ENCODE results near the gene COL8A2.
"Not testable (repeated sequence)": the region's sequence is repeated elsewhere in the genome, so short reads cannot be mapped to it uniquely, and the experiment has no call there.

Gene COL8A2

DNA sequence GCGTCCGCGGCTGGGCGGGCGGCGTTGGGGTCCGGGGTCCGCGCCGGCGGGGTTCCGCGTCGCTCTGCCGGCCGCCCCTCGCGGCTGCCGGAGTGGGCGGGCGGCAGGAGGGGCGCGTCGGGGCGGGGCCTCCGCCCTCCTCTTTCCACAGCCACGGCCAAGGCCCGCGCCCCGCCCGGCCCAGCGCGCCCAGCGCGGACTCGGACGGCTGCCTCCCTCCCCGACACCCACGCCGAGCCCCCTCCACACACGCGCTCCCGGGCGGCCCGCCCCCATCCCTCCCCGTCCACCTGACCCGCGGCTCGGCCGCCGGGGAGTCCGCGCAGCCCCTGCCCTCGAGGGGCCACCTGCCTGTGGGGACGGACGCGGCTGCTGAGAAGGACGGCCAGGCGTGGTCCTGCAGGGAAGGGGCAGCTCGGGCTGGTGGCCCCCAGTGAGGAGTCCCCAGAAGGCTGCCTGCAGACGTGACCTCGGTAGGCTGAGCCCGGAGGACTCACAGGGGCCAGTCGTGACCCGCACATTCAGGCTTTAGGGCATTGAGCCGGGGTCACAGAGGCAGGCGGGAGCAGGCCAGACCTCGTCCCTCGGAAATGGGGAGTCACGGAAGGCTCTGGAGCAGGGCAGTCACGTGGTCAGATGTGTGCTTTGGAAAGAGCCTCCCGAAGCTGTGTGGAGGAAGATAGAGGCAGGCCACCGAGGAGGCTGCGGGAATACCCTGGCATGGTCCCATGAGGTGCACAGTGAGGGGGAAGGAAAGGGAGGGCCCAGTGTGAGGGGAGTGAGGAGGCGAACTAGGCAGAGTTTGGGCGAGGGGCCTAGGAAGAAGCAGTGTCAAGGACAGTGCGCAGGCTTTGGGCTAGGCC lies at the start of gene COL8A2:
Gene COL8A2 (minus strand): TSS at position 94 of the 863 bp plus-strand sequence. CDS start 24,980 bp downstream, outside the sequence.
- peak in 2 of 56 donors; percentile 23 to 25 for DNase-seq

DNA sequence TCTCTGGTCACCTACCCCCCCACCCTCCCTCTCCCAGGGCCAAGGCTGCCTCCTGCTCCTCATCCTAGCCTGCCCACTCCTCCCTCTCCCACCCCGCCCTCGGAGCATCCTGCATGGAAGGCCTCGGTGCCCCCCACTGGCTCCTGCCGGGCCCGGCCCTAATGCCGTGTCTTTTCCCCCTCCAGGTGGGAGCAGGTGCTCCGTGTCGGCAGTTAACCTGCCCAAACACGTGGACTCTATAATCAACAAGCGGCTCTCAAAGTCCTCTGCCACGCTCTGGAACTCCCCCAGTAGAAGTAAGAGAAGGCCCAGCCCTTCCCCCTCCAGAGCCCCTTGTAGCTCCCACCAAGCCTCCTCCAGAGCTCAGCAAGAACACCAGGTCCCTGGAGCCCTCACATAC lies 49.7 kb upstream of the COL8A2 start:
- DNase-seq, result no peak

DNA sequence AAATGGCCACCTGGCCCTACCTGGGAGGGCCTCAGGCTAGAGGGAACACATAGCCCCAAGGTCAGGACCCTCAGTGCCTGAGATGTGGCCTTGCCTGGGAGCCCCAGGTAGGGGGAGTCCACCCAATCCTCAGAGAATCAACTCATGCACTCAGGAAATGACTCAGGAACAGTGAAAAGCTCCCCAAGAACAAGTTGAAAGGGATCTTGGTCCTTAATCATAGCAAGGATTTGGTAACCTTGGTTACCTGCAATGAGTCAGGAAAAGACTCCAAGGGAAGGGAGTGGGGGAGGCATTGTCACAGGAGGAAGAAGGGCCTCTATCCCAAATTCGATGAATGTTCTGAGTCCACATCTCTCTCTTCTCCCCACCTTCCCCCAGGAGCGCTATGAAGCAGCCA lies 48.0 kb upstream of the COL8A2 start:
- DNase-seq, result peak in 5 of 56 donors; percentile 15 to 61 (median 43)

DNA sequence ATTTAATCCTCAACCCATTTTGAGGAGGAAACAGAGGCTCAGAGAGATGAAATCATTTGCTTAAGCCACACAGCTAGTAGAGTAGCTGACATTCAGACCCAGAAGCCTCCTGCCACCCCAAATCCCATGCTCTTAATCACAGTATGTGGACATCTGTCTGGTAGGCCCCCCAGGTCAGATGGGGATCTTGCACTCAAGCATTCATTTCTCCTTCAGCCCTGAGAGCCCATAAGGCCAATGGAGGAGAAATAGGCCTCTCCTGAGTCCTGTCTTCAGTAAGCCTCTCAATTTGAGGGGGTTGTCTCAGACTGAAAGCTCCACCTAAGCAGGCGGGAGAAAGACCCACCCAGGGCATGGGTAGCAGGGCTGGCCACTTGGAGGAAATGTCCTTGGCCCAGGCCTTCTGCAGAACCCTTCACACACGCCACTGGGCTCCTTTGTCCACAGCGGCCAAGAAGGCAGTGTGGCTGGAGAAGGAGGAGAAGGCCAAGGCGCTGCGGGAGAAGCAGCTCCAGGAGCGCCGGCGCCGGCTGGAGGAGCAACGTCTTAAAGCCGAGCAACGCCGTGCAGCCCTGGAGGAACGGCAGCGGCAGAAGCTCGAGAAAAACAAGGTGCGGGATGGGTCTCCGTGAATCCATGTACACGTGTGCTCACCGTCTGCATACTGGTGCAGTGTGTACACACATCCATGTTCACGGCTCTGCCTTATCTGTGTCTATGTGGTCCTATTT lies 47.2 kb upstream of the COL8A2 start:
- DNase-seq, result no peak

DNA sequence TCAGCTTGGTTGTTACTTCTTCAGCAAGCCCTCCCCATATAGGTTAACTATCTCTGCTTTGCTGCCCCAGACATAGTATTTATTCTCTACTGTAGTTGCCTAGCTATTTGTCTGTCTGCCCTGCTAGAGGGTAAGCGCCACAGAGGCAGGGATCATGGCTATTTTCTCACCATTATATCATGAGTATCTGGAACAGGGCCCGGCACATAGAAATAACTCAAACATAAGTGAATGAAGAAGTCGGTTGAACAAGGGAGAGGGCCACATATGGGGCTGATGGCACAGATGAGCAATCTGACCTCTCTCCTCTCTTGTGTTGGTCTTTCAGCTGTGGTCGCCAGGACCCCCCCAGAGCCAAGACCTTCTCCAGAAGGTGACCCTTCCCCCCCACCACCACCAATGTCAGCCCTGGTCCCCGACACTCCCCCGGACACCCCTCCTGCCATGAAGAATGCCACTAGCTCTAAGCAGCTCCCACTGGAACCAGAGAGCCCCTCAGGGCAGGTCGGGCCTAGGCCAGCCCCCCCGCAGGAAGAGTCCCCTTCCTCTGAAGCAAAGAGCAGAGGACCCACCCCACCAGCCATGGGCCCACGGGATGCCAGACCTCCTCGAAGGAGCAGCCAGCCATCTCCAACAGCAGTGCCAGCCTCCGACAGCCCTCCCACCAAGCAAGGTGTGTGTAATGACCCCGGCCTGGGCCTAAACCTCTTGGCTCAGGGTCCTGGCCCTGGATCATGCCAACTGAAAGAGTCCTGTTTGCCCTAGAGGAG lies 45.8 kb upstream of the COL8A2 start:
- DNase-seq, result no peak

DNA sequence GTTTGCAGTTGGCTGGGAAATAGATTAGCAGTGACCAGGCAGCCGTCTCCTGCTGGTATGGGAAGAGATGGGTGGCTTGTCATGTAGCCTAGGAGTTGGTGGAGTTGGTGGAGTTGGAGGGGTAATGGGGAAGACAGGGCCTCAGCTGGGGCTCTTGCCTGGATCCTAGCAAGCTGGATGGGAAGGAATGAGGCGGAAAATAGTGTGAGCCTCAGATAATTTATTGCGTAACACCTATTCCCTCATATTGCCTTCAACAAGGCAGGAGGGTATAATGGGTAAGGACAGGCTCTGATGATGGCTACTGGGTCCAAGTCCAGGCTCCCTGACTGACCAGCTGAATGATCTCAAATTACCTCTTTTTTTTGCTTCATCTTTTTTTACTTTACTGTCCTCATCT lies 43.5 kb upstream of the COL8A2 start:
- no peak for DNase-seq

DNA sequence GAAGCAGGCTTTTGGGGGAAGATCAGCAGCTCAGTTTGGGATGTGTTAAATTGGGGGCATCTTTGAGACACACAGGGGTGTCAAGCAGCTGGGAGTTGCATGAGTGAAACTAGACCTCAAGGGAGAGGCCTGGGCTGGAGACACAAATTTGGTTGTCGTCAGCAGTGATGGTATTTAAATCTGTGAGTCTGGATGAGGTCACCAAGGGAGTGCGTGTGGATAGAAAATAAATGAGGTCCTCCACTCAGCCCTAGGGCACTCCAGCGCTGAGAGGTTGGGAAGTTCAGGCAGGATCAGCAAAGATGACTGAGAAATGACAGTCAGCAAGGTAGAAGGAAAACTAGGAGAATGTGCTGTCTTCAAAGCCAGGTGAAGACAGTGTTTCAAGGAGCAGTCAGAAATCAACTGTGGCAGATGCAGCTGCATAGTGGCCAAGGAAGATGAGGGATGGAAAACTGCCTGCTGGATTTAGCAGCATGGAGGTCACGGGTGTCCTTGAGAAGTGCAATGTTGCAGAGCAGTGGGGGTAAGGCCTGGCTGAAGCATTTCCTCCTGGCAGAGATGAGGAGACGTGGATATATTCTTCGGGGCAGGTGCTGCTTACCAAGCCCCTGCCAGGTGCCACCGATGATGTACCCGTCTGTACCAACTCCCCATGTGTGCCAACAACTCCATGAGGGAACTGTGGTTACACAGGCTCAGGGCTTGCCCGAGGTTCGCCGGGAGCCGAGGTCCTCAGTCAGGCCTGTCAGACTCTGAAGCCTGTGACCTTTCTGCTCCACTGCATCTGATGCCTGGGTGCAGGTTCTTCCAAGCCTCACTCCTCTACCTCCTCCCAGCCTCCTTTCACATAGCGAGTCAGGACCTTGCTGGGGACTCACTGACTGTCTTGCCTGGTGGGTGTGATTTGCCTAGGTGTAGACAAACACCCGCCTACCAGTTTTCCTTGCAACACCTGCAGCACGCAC lies 42.2 kb upstream of the COL8A2 start:
- peak in 2 of 56 donors; percentile 10 to 33 for DNase-seq

DNA sequence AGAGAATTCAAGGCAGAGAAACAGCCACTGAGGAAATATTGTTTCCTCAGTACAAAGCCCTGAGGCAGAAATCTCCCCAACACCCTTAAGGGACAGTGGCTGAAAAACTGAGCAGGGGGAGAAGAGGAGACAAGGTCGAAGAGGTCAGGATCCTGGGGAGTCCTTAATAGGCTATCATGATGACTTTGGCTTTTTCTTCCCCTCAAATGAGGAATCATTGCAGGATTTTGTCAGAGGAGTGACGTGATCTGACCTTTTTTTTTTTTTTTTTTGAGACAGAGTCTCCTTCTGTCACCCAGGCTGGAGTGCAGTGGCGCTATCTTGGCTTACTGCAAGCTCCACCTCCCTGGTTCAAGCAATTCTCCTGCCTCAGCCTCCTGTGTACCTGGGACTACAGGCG lies 41.1 kb upstream of the COL8A2 start:
- DNase-seq, result no peak

DNA sequence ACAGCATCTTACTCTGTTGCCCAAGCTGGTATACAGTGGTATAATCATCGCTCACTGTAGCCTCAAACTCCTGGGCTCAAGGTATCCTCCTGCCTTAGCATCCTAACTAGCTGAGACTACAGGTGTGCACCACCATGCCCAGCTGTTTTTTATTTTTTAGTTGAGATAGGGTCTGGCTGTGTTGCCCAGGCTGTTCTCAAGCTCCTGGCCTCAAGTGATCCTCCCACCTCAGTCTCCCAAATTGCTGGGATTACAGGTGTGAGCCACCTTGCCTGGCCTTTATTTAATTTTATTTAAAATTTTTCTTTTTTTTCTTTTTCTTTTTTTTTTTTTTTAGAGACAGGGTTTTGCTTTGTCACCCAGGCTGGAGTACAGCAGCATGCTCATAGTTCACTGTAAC lies 40.1 kb upstream of the COL8A2 start:
- no peak for DNase-seq

DNA sequence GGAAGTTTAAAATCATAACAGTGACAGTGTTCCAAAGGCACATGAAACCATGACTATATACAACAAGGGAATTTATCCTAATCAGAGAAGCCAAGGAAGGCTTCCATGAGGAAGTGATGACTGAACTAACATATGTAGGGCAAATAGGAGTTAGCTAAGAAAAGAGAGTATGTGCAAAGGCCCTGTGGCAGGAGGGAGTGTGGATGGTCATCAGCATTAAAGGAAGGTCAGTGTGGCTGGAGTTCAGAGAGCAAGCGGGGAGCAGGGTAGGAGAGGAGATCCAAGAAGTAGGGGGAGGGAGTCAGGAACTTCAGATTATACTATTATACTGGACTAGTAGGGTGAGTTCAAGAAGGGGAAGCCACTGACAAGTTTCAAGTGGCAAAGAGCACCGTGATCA lies 39.3 kb upstream of the COL8A2 start:
- no peak for DNase-seq

DNA sequence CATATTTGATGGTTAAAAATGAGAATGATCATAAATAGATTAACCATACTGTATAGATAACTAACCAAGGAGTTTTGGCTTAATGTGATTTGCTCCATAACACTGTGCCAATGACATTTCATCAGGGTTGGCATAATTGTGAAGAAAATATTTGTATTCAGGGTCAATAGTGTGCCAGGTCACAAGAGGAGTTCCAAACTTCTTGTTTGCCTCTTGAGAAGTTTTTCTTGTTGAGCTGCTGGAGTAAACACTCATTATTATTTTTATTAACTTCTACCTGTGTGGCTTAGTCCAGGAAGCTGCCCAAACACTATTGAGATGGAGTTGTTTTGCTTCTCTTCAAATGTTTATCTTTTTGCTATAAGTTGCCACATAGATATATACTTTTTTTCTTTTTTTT lies 38.4 kb upstream of the COL8A2 start:
- no peak for DNase-seq

DNA sequence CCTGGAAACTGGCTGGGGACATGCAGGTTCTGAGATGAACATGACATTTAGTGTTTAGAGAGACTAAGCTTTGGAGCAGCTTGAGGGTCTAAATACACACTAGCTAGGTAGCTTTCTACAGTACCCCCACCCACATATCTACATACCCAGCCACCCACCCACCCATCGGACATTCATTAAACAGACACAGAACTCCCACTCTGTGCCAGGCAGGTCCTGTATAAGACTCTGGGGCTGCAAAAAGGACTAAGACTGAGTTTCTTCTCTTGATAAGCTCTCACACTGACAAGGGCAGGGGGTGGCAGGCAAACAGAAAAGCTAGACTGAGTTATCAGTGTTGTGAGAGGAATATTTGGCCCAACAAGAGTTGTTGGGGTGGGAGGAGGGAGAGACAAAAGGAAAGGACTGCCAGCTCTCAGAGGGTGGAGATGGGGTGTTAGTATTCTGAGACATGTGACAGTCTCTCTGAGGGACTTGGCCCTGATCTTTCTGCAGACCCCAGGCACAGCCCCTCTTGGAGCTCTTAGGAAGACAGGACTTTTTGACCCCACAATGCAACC lies 37.7 kb upstream of the COL8A2 start:
- DNase-seq, result no peak

DNA sequence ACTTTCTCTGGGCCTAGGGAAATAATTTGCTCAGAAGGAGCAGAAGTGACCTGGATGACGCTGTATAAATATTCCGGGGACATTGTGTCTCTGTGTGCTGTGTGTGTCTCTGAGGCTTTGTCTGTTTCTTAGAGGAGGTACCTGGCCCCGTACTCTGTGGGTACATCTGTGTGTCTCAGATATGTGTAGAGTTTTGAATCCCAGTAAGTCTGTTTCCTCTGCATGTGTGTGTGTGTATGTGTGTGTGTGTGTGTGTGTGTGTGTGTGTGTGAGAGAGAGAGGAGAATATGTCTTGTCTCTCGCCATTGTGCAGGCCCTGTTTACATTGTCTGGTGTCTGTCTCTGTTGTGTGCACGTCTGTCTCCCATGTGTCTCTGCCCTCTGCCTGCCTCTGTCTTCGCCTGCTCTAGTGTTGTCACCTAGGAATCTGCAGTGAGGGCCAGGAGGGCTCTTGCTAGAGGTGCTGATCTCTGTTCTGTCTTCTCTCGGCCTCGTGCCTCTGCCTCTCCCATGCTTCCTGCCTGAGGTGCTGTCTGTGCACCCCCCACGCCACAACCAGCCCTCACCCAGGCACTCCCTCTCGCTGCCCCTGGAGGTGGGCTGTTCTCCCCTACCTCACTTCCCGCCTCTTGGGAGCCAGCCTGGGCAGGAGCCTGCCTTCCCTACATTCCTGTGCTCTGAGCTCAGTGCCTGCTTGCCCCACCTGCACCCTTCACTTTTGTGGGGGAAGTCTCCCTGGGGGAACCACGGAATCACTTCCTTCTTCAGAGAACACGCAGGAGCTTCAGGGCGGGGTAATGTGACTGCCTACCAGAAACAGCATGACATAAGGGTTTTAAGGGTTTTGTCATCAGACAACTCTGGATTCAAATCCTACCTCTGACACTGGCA lies 36.9 kb upstream of the COL8A2 start:
- DNase-seq, result peak in 25 of 56 donors; percentile 15 to 74 (median 36)

DNA sequence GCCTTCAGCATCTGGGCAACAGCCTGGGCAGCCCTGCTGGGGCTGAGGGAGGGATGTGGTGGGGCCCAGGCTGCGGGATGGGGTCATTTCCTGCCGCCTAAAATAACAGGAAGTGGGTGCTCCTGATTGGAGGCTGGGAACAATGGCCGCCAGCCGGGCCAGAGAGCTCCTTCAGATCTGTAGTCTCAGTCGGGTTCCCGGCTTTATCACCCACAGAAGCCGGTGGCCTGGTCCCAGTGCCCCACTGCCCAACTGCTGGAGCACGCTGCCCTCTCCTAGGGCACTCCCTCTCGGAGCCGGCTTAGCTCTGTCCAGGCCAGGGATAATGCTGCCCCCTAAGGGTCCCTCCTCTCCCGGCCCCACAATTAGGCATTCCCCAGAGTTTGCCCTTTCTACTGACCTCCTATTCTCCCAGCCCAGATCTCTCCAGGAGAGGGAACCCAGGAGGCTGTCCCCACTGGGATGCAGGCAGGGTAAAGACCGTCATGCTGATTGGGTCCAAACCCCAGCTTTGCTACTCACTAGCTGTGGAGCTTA lies 36.0 kb upstream of the COL8A2 start:
- DNase-seq, result peak in 37 of 56 donors; percentile 14 to 76 (median 44)

DNA sequence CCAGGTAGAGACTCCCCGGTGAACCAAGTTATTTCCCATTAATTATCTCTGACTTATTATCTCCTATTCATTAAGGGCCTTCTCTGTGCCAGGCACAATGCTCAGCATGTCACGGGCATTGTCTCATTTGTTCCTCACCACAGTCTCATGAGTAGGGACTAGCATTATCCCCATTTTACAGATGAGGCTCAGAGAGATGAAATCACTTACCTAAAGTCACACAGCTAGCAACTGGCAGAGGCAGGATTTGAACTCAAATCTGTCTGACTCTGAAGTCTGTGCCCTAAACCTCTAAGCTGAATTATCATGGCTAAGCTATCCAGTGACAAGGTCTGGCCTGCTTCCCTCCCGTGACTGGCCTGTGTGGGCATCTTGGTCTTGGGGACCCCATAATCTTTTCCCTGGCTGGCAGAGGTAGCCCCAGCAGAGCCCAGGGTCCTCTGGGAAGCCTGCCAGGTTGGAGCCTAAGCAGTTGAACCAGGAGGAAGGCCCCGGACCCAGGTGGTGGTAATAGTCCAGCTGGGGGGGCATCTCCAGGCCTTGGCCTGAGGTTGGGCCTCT lies 35.4 kb upstream of the COL8A2 start:
- peak in 1 of 56 donors; percentile 55 for DNase-seq

DNA sequence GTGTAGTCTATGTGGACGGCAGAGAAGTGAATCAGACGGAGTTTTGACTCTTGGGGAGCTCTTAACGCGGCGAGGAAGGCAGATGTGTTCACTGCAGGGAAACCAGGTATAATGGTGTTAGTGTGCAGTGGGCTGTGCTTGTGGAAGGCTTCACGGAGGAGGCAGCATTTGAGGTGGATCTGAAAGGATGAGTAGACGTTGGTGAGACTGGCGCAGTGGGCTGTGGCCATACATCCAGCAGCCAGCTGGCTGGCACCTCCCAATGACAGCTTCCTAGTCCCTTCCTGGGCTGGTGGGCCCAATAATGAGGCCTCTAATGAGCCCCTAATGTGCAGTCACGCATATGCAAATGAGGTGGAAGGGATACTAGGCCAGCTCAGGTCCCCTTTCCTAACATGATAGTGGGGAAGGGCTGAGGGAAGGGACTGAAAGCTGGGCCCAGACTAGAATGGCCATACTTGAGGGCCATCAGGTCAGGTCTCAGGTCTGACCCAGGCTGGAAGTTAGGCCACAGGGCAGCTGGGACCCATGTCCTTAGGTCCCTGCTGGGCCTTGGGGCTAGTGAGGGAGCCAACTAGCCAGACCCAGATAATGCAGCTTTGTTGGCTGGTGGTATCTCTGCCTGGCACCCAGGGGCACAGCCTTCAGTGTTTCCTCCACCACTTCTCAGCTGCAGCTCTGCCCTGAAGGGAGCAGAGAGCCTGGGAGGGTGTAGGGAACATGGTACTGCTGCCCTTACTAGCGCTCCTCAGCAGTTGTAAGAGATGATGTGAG lies 34.8 kb upstream of the COL8A2 start:
- peak in 42 of 56 donors; percentile 20 to 87 (median 60) for DNase-seq

DNA sequence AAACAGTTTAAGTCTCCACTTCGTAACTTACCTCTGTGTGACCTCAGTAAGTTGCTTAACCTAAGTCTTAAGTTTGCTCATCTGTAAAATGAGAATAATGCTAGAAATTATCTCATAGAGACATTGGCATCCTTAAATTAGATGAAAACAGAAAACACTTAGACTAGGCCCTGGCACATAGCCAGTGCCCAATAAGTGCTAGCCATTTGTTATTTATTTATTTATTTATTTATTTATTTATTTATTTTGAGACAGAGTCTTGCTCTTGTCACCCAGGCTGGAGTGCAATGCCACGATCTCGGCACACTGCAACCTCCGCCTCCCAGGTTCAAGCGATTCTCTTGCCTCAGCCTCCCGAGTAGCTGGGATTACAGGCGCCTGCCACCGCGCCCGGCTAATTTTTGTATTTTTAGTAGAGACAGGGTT lies 33.8 kb upstream of the COL8A2 start:
- DNase-seq, result not testable (repeated sequence)
